WERI-Rb-1 (cell line): ENCODE results near the gene TBC1D2B.

ENCODE experiments used
- DNase-seq: peaks from one replicate; pipeline ENCODE4 v3.0.0-alpha.2; 2020
- H3K27ac ChIP-seq: fragments of 250-450 bp; sonication (Bioruptor Pico); 2 replicates; pipeline ENCODE4 v1.5.1; 2020; ENCODE audit warnings: mild to moderate bottlenecking, moderate library complexity
- H3K27me3 ChIP-seq: fragments of 250-450 bp; sonication (Bioruptor Pico); 2 replicates; pipeline ENCODE4 v1.5.1; 2021; ENCODE audit warnings: mild to moderate bottlenecking, low read depth, moderate library complexity; ENCODE audit not compliant: insufficient read depth, severe bottlenecking
- H3K36me3 ChIP-seq: fragments of 250-450 bp; sonication (Bioruptor Pico); 2 replicates; pipeline ENCODE4 v1.5.1; 2020; ENCODE audit warnings: mild to moderate bottlenecking, moderate library complexity
- H3K4me3 ChIP-seq: 2 replicates; pipeline ENCODE4 v1.5.1; 2011; ENCODE audit warnings: low read depth, mild to moderate bottlenecking, control low read depth, low read length
- H3K9me3 ChIP-seq: fragments of 250-450 bp; sonication (Bioruptor Pico); 2 replicates; pipeline ENCODE4 v1.5.1; 2021; ENCODE audit warnings: mild to moderate bottlenecking, moderate library complexity; ENCODE audit not compliant: severe bottlenecking
- CTCF ChIP-seq: IDR thresholded peaks from 2 replicates; pipeline ENCODE4 v1.5.1; 2011; ENCODE audit warnings: low read depth, mild to moderate bottlenecking, control low read depth, inconsistent platforms, low read length

TBC1D2B gene

GRCh38 chr15:78085928-78086327 is 8.4 kb upstream of the TBC1D2B start:
- no peak for DNase-seq
- Histone ChIP-seq H3K27me3 (no peaks in the 10 kb centered on the region), H3K36me3 (no peaks in the 10 kb centered on the region), H3K27ac (no peak overlapping the region), H3K4me3 (no peak overlapping the region), H3K9me3 (no peaks in the 10 kb centered on the region)
- no peak for TF ChIP-seq CTCF

- TF ChIP-seq CTCF, result no peak
- no peaks in the 10 kb centered on the region for H3K27me3 ChIP-seq
- H3K4me3 ChIP-seq, result no peak overlapping the region
- no peaks in the 10 kb centered on the region for H3K9me3 ChIP-seq
- H3K36me3 ChIP-seq, result no peaks in the 10 kb centered on the region
- no peak for DNase-seq
- H3K27ac ChIP-seq, result no peak overlapping the region
Observed at GRCh38 chr15:78084449-78084750, 6.9 kb upstream of the TBC1D2B start.

- Histone ChIP-seq H3K27ac (no peak overlapping the region), H3K27me3 (no peaks in the 10 kb centered on the region), H3K9me3 (no peaks in the 10 kb centered on the region), H3K4me3 (no peak overlapping the region), H3K36me3 (no peaks in the 10 kb centered on the region)
- no peak for DNase-seq
- TF ChIP-seq CTCF, result no peak
Observed at GRCh38 chr15:78083687-78084448, 6.4 kb upstream of the TBC1D2B start.

GRCh38 chr15:78083186-78083585 is 5.7 kb upstream of the TBC1D2B start:
- DNase-seq, result no peak
- no peaks in the 10 kb centered on the region for H3K9me3 ChIP-seq
- H3K4me3 ChIP-seq, result no peak overlapping the region
- H3K36me3 ChIP-seq, result no peaks in the 10 kb centered on the region
- no peaks in the 10 kb centered on the region for H3K27me3 ChIP-seq
- no peak for TF ChIP-seq CTCF
- H3K27ac ChIP-seq, result no peak overlapping the region

GRCh38 chr15:78082743-78083110 is 5.2 kb upstream of the TBC1D2B start:
- no peaks in the 10 kb centered on the region for H3K36me3 ChIP-seq
- no peaks in the 10 kb centered on the region for H3K9me3 ChIP-seq
- TF ChIP-seq CTCF, result no peak
- no peaks in the 10 kb centered on the region for H3K27me3 ChIP-seq
- H3K4me3 ChIP-seq, result no peak overlapping the region
- no peak overlapping the region for H3K27ac ChIP-seq
- no peak for DNase-seq

- H3K4me3 ChIP-seq, result no peak overlapping the region
- DNase-seq, result no peak
Observed at GRCh38 chr15:78082106-78082742, 4.7 kb upstream of the TBC1D2B start.

More at GRCh38 chr15:78082106-78082742, 4.7 kb upstream of the TBC1D2B start:
- H3K27me3 ChIP-seq, result no peaks in the 10 kb centered on the region
- no peak for TF ChIP-seq CTCF
- no peaks in the 10 kb centered on the region for H3K9me3 ChIP-seq
- no peak overlapping the region for H3K27ac ChIP-seq
- H3K36me3 ChIP-seq, result no peaks in the 10 kb centered on the region
